Glutamatergic neuron (in vitro differentiated cells): Measurements from ENCODE around the gene PELI2. TPM values are rescaled to one million over a fixed set of nuclear protein-coding genes. Genes with fewer than 3 reads are reported as not detected.

Experiments used
- DNase-seq: peaks from one replicate; pipeline ENCODE4 v3.0.0; 2022
- H3K27ac Mint-ChIP-seq: one replicate; pipeline ENCODE4 v1.8.0; 2020; ENCODE audit warnings: mild to moderate bottlenecking, mixed read lengths, inconsistent platforms; ENCODE audit not compliant: unreplicated experiment
- H3K27me3 Mint-ChIP-seq: one replicate; pipeline ENCODE4 v1.8.0; 2020; ENCODE audit warnings: mild to moderate bottlenecking, moderate library complexity, mixed read lengths, inconsistent platforms; ENCODE audit not compliant: unreplicated experiment
- H3K36me3 Mint-ChIP-seq: one replicate; pipeline ENCODE4 v1.8.0; 2020; ENCODE audit warnings: mild to moderate bottlenecking, mixed read lengths, inconsistent platforms; ENCODE audit not compliant: unreplicated experiment
- H3K4me1 Mint-ChIP-seq: one replicate; pipeline ENCODE4 v1.8.0; 2020; ENCODE audit warnings: mild to moderate bottlenecking, low read depth, mixed read lengths, inconsistent platforms; ENCODE audit not compliant: unreplicated experiment
- H3K4me3 Mint-ChIP-seq: one replicate; pipeline ENCODE4 v1.8.0; 2020; ENCODE audit warnings: mild to moderate bottlenecking, mixed read lengths, inconsistent platforms; ENCODE audit not compliant: unreplicated experiment
- H3K9me3 Mint-ChIP-seq: one replicate; pipeline ENCODE4 v1.8.0; 2020; ENCODE audit warnings: mild to moderate bottlenecking, moderate library complexity, mixed read lengths, inconsistent platforms; ENCODE audit not compliant: unreplicated experiment
- CTCF ChIP-seq: fragments of 200-600 bp; sonication (generic); IDR thresholded peaks from one replicate; pipeline ENCODE4 v1.5.0; 2021; ENCODE audit not compliant: partially characterized antibody, unreplicated experiment
- total RNA-seq: library from RNA; stranded (reverse); fragmentation: NEBNext Ultra II Directional; extraction: Animal tissue kit (Norgen Biotek cat#: 25700); gene quantifications from one replicate; pipeline ENCODE4 v1.2.1, GENCODE V29; 2021; ENCODE audit not compliant: unreplicated experiment

Gene PELI2
- total RNA-seq, 1 donor from 2014 or later, result 158 TPM

- DNase-seq, result no peak
- Mint-ChIP-seq H3K4me3 (no peak overlapping the region), H3K9me3 (peaks cover 10% of the 10 kb centered on the region), H3K27me3 (peaks cover 5% of the 10 kb centered on the region), H3K4me1 (peaks cover 40% of the 10 kb centered on the region), H3K27ac (peak overlapping the region; percentile 97), H3K36me3 (no peaks in the 10 kb centered on the region)
- TF ChIP-seq CTCF, result no peak
These were observed 78.1 kb downstream of the PELI2 start for GRCh38 chr14:56196274-56196673.

- Mint-ChIP-seq H3K4me3 (no peak overlapping the region), H3K36me3 (no peaks in the 10 kb centered on the region)
These were observed 78.9 kb downstream of the PELI2 start for GRCh38 chr14:56197150-56197549.

DNA sequence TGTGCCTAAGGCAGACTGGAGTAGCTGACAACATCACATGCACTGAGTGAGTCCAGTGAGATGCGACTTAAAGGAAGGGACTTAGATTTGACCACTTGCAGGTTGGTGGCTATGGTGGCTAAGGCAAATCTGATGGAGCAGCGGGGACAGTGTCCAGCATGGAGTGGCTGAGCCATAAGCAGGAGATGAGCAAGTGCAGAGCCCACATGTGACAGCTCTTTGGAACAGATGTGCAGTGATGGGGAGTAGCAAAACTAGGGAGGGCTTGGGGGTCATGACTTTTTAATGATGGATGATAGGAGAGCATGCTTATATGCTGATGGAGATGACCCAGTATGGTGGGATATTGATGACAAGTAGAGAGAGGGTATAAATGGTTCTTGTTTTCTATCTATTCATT, 80.2 kb downstream of the PELI2 start:
- peaks cover 4% of the 10 kb centered on the region for H3K27me3 Mint-ChIP-seq
- H3K27ac Mint-ChIP-seq, result no peak overlapping the region
- H3K9me3 Mint-ChIP-seq, result peaks cover 10% of the 10 kb centered on the region
- no peaks in the 10 kb centered on the region for H3K36me3 Mint-ChIP-seq
- H3K4me1 Mint-ChIP-seq, result peaks cover 37% of the 10 kb centered on the region
- no peak for TF ChIP-seq CTCF
- no peak for DNase-seq
- H3K4me3 Mint-ChIP-seq, result no peak overlapping the region

More at GRCh38 chr14:56197150-56197549, 78.9 kb downstream of the PELI2 start:
- H3K9me3 Mint-ChIP-seq, result peaks cover 10% of the 10 kb centered on the region
- H3K27me3 Mint-ChIP-seq, result peaks cover 4% of the 10 kb centered on the region
- H3K4me1 Mint-ChIP-seq, result peaks cover 42% of the 10 kb centered on the region
- no peak for TF ChIP-seq CTCF
- DNase-seq, result no peak
- H3K27ac Mint-ChIP-seq, result no peak overlapping the region

DNA sequence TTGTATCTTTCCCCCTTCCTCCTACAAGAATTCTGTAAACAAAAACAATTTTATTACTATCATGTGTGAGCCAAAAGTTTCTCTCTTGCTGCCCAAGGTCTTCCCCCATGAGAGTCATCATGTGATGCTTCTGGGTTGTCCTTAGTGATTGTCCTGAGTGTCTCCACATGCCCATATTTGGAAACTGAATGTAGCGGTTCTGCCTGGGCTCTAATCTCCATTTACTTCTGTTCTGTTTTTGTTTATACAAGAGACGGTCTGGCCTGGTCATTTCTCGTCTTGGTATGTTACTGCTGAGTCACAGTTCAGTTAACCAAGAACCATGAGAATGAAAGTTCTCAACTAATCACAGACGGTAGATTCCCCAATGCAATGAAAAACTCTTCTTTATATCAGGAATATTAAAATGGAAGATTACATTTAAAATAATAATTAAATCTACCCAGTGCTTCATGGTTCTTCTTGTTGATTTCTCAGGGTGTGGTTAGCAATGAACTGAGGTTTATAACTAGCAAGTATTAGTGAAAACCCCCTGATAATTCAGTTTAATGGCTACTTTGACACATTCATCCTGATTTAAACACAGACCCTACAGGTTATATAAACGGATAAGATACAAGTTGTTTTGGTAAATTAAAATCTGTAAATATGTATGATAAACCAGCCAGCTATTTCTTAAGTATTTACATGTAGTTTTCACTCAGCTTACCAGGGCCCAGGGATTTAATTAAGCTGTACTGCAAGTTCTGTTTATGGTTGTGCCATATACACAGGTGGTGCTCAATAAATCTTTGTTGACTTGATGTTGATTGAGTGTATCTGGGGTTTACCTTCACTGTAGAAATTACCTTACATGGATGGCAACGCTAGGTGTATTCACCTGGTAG, 81.1 kb downstream of the PELI2 start:
- H3K27me3 Mint-ChIP-seq, result peaks cover 4% of the 10 kb centered on the region
- peaks cover 30% of the 10 kb centered on the region for H3K4me1 Mint-ChIP-seq
- no peak for TF ChIP-seq CTCF
- peaks cover 10% of the 10 kb centered on the region for H3K9me3 Mint-ChIP-seq
- DNase-seq, result no peak
- H3K36me3 Mint-ChIP-seq, result no peaks in the 10 kb centered on the region
- H3K4me3 Mint-ChIP-seq, result no peak overlapping the region
- H3K27ac Mint-ChIP-seq, result no peak overlapping the region

GRCh38 chr14:56199982-56200577, 81.9 kb downstream of the PELI2 start:
- Mint-ChIP-seq H3K27me3 (peaks cover 4% of the 10 kb centered on the region), H3K36me3 (no peaks in the 10 kb centered on the region), H3K4me3 (no peak overlapping the region), H3K9me3 (peaks cover 7% of the 10 kb centered on the region), H3K27ac (no peak overlapping the region), H3K4me1 (peaks cover 23% of the 10 kb centered on the region)
- no peak for DNase-seq
- no peak for TF ChIP-seq CTCF
